GM19455 (cell line): Measurements from ENCODE around the gene GPR152.
A peak's percentile ranks its signal among the peaks of the same experiment; 100 is the strongest.
"Not testable (repeated sequence)": the region's sequence is repeated elsewhere in the genome, so short reads cannot be mapped to it uniquely, and the experiment has no call there.

Experiments used
- ATAC-seq: cut with Tn5 transposase; IDR thresholded peaks from one replicate; pipeline ENCODE4 v1.9.1; 2021; ENCODE audit not compliant: unreplicated experiment

The GPR152 gene

GRCh38 chr11:67410984-67411784, 41.3 kb downstream of the GPR152 start:
- ATAC-seq, result no peak

GRCh38 chr11:67410369-67410831, 42.1 kb downstream of the GPR152 start:
- ATAC-seq, result no peak

GRCh38 chr11:67409781-67410368, 42.7 kb downstream of the GPR152 start:
- no peak for ATAC-seq

- peak; percentile 62 for ATAC-seq
These were observed 43.3 kb downstream of the GPR152 start for GRCh38 chr11:67409261-67409666.

GRCh38 chr11:67408437-67409200, 43.9 kb downstream of the GPR152 start:
- peak; percentile 8 for ATAC-seq

GRCh38 chr11:67407688-67408163, 44.8 kb downstream of the GPR152 start:
- no peak for ATAC-seq

GRCh38 chr11:67406969-67407687, 45.4 kb downstream of the GPR152 start:
- no peak for ATAC-seq

- no peak for ATAC-seq
These were observed 46.0 kb downstream of the GPR152 start for GRCh38 chr11:67406420-67406968.

GRCh38 chr11:67405688-67406339, 46.7 kb downstream of the GPR152 start:
- ATAC-seq, result no peak

- ATAC-seq, result no peak
These were observed 47.3 kb downstream of the GPR152 start for GRCh38 chr11:67405196-67405567.

GRCh38 chr11:67404515-67405195, 47.9 kb downstream of the GPR152 start:
- no peak for ATAC-seq

- ATAC-seq, result not testable (repeated sequence)
These were observed 49.4 kb downstream of the GPR152 start for GRCh38 chr11:67403085-67403484.

GRCh38 chr11:67402192-67402839, 50.2 kb downstream of the GPR152 start:
- ATAC-seq, result peak; percentile 1

- ATAC-seq, result peak; percentile 53
These were observed 50.9 kb downstream of the GPR152 start, which contains the start of gene PPP1CA for GRCh38 chr11:67401495-67402191. TSS of gene PPP1CA (minus strand) at chr11:67401858. CDS start at chr11:67401782, 76 bp downstream.
